Ishikawa (cell line): Measurements from ENCODE around the gene MYH3.

Experiments used
- CREB1 ChIP-seq: IDR thresholded peaks from 2 replicates; pipeline ENCODE4 v1.6.1; 2012; ENCODE audit warnings: low read depth
- EGR1 ChIP-seq: IDR thresholded peaks from 2 replicates; pipeline ENCODE4 v1.6.1; 2012
- EP300 ChIP-seq: IDR thresholded peaks from 2 replicates; pipeline ENCODE4 v1.6.1; 2012; ENCODE audit warnings: borderline replicate concordance
- NFIC ChIP-seq: IDR thresholded peaks from 2 replicates; pipeline ENCODE4 v1.6.1; 2012
- RAD21 ChIP-seq: IDR thresholded peaks from 2 replicates; pipeline ENCODE4 v1.6.1; 2012; ENCODE audit warnings: low read depth
- TAF1 ChIP-seq: IDR thresholded peaks from 2 replicates; pipeline ENCODE4 v1.6.1; 2012; ENCODE audit warnings: low read depth, mild to moderate bottlenecking
- TCF12 ChIP-seq: IDR thresholded peaks from 2 replicates; pipeline ENCODE4 v1.6.1; 2012; ENCODE audit warnings: low read depth
- TEAD4 ChIP-seq: IDR thresholded peaks from 2 replicates; pipeline ENCODE4 v1.6.1; 2012
- YY1 ChIP-seq: IDR thresholded peaks from 2 replicates; pipeline ENCODE4 v1.6.1; 2012; ENCODE audit warnings: low read depth
- ZBTB7A ChIP-seq: IDR thresholded peaks from 2 replicates; pipeline ENCODE4 v1.6.1; 2012; ENCODE audit warnings: low read depth
- TF ChIP-seq, protein P1 (sequence below): IDR thresholded peaks from 2 replicates; pipeline ENCODE4 v1.6.1; 2012
- TF ChIP-seq, protein P2 (sequence below): IDR thresholded peaks from 2 replicates; pipeline ENCODE4 v1.6.1; 2012; ENCODE audit warnings: low read depth, mild to moderate bottlenecking
- TF ChIP-seq, protein P3 (sequence below): IDR thresholded peaks from 2 replicates; pipeline ENCODE4 v1.6.1; 2012

DNA sequence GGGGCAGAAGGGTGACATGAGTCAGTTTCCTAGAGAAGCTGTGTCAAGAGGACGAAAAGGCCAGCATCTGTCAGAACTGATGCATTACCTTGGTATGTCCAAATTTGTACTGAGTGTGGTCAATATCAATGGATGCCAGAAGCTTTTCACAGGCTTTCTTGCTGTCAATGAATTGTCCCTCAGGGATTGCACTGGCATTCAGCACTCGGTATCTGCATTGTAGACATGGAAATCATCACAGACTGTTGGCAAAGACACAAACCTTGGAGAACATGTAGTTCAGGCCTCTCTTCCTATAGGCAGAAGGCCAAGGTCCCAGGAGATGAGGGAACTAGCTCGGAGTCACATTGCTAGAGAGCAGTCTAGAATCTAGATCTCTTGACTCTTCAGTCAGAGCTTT is 16.6 kb downstream of the MYH3 start:
- TF ChIP-seq TEAD4 (no peak), TCF12 (no peak), EP300 (no peak), EGR1 (no peak), NFIC (no peak), ZBTB7A (no peak), CREB1 (no peak), TAF1 (no peak), YY1 (no peak), RAD21 (no peak)
- TF ChIP-seq, protein P1, sequence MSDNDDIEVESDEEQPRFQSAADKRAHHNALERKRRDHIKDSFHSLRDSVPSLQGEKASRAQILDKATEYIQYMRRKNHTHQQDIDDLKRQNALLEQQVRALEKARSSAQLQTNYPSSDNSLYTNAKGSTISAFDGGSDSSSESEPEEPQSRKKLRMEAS = no peak
- TF ChIP-seq, protein P2, sequence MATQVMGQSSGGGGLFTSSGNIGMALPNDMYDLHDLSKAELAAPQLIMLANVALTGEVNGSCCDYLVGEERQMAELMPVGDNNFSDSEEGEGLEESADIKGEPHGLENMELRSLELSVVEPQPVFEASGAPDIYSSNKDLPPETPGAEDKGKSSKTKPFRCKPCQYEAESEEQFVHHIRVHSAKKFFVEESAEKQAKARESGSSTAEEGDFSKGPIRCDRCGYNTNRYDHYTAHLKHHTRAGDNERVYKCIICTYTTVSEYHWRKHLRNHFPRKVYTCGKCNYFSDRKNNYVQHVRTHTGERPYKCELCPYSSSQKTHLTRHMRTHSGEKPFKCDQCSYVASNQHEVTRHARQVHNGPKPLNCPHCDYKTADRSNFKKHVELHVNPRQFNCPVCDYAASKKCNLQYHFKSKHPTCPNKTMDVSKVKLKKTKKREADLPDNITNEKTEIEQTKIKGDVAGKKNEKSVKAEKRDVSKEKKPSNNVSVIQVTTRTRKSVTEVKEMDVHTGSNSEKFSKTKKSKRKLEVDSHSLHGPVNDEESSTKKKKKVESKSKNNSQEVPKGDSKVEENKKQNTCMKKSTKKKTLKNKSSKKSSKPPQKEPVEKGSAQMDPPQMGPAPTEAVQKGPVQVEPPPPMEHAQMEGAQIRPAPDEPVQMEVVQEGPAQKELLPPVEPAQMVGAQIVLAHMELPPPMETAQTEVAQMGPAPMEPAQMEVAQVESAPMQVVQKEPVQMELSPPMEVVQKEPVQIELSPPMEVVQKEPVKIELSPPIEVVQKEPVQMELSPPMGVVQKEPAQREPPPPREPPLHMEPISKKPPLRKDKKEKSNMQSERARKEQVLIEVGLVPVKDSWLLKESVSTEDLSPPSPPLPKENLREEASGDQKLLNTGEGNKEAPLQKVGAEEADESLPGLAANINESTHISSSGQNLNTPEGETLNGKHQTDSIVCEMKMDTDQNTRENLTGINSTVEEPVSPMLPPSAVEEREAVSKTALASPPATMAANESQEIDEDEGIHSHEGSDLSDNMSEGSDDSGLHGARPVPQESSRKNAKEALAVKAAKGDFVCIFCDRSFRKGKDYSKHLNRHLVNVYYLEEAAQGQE = no peak
- TF ChIP-seq, protein P3, sequence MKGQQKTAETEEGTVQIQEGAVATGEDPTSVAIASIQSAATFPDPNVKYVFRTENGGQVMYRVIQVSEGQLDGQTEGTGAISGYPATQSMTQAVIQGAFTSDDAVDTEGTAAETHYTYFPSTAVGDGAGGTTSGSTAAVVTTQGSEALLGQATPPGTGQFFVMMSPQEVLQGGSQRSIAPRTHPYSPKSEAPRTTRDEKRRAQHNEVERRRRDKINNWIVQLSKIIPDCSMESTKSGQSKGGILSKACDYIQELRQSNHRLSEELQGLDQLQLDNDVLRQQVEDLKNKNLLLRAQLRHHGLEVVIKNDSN = no peak
